Measurements from ENCODE around the gene YOD1.

GRCh38 chr1:207064561-207064960 is 13.6 kb upstream of the YOD1 start:
- TF ChIP-seq EZH2 (IDR thresholded peaks at IDR 0.05; ENCODE audit: borderline replicate concordance, low read depth, low read length, severe bottlenecking) (no peak), CTCF (IDR thresholded peaks at IDR 0.05; ENCODE audit: borderline replicate concordance, extremely low read depth, low read length, poor library complexity, severe bottlenecking) (no peak)
